ENCODE measurements around the gene HHIPL2. TPM values are rescaled to one million over a fixed set of nuclear protein-coding genes. Genes with fewer than 3 reads are reported as not detected.
"Not testable (repeated sequence)": the region's sequence is repeated elsewhere in the genome, so short reads cannot be mapped to it uniquely, and the experiment has no call there.

The HHIPL2 gene
- total RNA-seq, 2 donors from 2014 or later, result 2.3 TPM; not detected in 1

DNA sequence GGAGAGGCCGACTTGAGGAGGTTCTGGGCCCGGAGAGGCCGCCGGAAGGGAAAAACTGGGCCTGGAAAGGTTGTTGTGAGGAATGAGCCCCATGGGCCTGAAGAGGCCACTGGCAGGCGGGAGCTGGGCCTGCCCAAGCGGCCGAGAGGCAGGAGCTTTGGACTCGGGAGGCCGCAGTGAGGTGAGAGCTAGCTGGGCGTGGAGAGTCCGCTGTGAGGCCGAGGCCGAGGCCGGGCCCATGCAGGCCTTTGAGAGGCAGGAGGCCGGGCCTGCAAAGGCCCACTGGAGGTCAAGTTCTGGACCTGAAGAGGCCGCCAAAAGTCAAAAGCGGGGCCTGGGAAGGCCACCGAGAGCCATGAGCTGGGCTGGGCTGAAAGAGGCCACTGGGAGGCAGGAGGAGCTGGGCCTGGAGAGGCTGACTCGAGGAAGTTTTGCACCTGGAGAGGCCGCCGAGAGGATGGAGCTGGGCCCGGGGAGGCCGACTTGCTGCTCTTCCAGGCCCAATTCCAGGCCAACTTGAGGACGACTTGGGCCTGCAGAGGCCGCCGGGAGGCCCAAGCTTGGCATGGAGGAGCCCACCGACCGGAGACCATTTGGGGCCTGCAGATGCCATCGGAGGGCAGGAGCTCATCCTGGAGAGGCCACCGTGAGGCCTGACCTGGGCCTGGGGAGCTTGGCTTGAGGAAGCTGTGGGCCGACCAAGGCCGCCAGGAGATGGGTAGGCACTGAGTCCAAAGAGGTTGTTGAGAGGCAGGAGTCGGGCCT lies 74.9 kb downstream of the HHIPL2 start:
- DNase-seq (ENCODE audit: low spot score); intact Hi-C loops (cut with DNase I); H3K27ac ChIP-seq; H3K36me3 ChIP-seq; H3K4me3 ChIP-seq; H3K27me3 ChIP-seq (replicated peaks; ENCODE audit: insufficient read depth); H3K4me1 ChIP-seq (replicated peaks); H3K9me3 ChIP-seq: not testable (repeated sequence)
- 93% methylated on average over 33 of the region's 33 CpGs for WGBS

Small RNAs within 50 kb of the gene (small RNA-seq; reads per million reads assigned to genes)
- 0 reads per million in 2 donors for gene RNU6-791P

Other genes with a start within 250 kb of the HHIPL2 start
- gene TAF1A, start 41.8 kb upstream of the HHIPL2 start, total RNA-seq, result 10 to 100 TPM in 1 of 2 donors, 1 to 10 TPM in 1; 8.5 to 12.6 TPM
- gene MIA3, start 70.0 kb upstream of the HHIPL2 start, total RNA-seq, result 10 to 100 TPM; 64.3 to 74.9 TPM
- 10 to 100 TPM; 36.7 to 61.4 TPM for gene AIDA, start 164.4 kb upstream of the HHIPL2 start, total RNA-seq
- 10 to 100 TPM; 39.8 to 41.8 TPM for gene BROX, start 164.5 kb upstream of the HHIPL2 start, total RNA-seq
- under 1 TPM; 0.23 to 0.51 TPM for gene FAM177B, start 189.1 kb upstream of the HHIPL2 start, total RNA-seq